ENCODE data around the gene RUSF1. TPM values are rescaled to one million over a fixed set of nuclear protein-coding genes. Genes with fewer than 3 reads are reported as not detected.

RUSF1 gene
- total and polyA plus RNA-seq, 12 donors, result 41.2 to 110 (median 65.3) TPM

GRCh38 chr16:31467858-31468257 is 40.3 kb downstream of the RUSF1 start:
- peaks cover 0 to 35% of the 10 kb centered on the region in 2 donors for H3K36me3 ChIP-seq (replicated peaks in 1 of 2)
- intact Hi-C loops (cut with DNase I), result no loop called here

GRCh38 chr16:31467151-31467773 is 40.9 kb downstream of the RUSF1 start:
- no peak overlapping the region for H3K4me3 ChIP-seq
- peaks cover 0 to 41% of the 10 kb centered on the region in 2 donors for H3K36me3 ChIP-seq (replicated peaks in 1 of 2)
- H3K4me1 ChIP-seq (replicated peaks in 1 of 2), result peaks cover 0 to 4% of the 10 kb centered on the region in 2 donors
- intact Hi-C loops (cut with DNase I), result no loop called here
- DNase-seq, result no peak
- no peak overlapping the region for H3K27ac ChIP-seq
- no peaks in the 10 kb centered on the region for H3K9me3 ChIP-seq (replicated peaks in 1 of 3)
- TF ChIP-seq CTCF (IDR thresholded peaks at IDR 0.05) (no peak), POLR2A (IDR thresholded peaks at IDR 0.05) (no peak)
- H3K27me3 ChIP-seq, result no peaks in the 10 kb centered on the region
- 81 to 89% (median 83%) methylated on average over 5 of the region's 5 CpGs for WGBS, 4 donors

More at GRCh38 chr16:31467858-31468257, 40.3 kb downstream of the RUSF1 start:
- Histone ChIP-seq H3K27ac (no peak overlapping the region), H3K4me1 (replicated peaks in 1 of 2) (peaks cover 0 to 4% of the 10 kb centered on the region in 2 donors), H3K27me3 (no peaks in the 10 kb centered on the region), H3K4me3 (no peak overlapping the region), H3K9me3 (replicated peaks in 1 of 3) (no peaks in the 10 kb centered on the region)
- WGBS, 4 donors, result 79 to 97% (median 87%) methylated on average over 5 of the region's 5 CpGs
- no peak for DNase-seq
- no peak for TF ChIP-seq POLR2A (IDR thresholded peaks at IDR 0.05)
- no peak for TF ChIP-seq CTCF (IDR thresholded peaks at IDR 0.05)

GRCh38 chr16:31466381-31466841 is 41.8 kb downstream of the RUSF1 start:
- H3K36me3 ChIP-seq (replicated peaks in 1 of 2), result peaks cover 0 to 47% of the 10 kb centered on the region in 2 donors
- H3K9me3 ChIP-seq (replicated peaks in 1 of 3), result no peaks in the 10 kb centered on the region
- no peak for TF ChIP-seq POLR2A (IDR thresholded peaks at IDR 0.05)
- TF ChIP-seq CTCF (IDR thresholded peaks at IDR 0.05), result no peak
- 91 to 100% (median 93%) methylated on average over 2 to 18 of the region's 18 CpGs for WGBS, 4 donors
- H3K4me3 ChIP-seq, result no peak overlapping the region
- peaks cover 0 to 4% of the 10 kb centered on the region in 2 donors for H3K4me1 ChIP-seq (replicated peaks in 1 of 2)
- intact Hi-C loops (cut with DNase I), result no loop called here
- no peaks in the 10 kb centered on the region for H3K27me3 ChIP-seq
- DNase-seq, result no peak
- no peak overlapping the region for H3K27ac ChIP-seq

GRCh38 chr16:31465788-31466370 is 42.3 kb downstream of the RUSF1 start:
- 92 to 94% (median 93%) methylated on average over 13 to 20 of the region's 20 CpGs for WGBS, 4 donors
- TF ChIP-seq CTCF (IDR thresholded peaks at IDR 0.05), result no peak
- TF ChIP-seq POLR2A (IDR thresholded peaks at IDR 0.05), result no peak
- Histone ChIP-seq H3K4me1 (replicated peaks in 1 of 2) (peaks cover 0 to 3% of the 10 kb centered on the region in 2 donors), H3K27ac (no peak overlapping the region), H3K36me3 (replicated peaks in 1 of 2) (peaks cover 0 to 47% of the 10 kb centered on the region in 2 donors), H3K4me3 (no peak overlapping the region), H3K27me3 (no peaks in the 10 kb centered on the region), H3K9me3 (replicated peaks in 1 of 3) (no peaks in the 10 kb centered on the region)
- no peak for DNase-seq
- intact Hi-C loops (cut with DNase I), result no loop called here

Data from adrenal gland (tissue), 12 donors.